Suppressor macrophage treated with lipopolysaccharide for 4 hours (primary cell): ENCODE results near the gene MLXIP.

ENCODE experiments used
- DNase-seq: peaks from one replicate; pipeline ENCODE4 v3.0.0-alpha.2; 2020

Gene MLXIP

DNA sequence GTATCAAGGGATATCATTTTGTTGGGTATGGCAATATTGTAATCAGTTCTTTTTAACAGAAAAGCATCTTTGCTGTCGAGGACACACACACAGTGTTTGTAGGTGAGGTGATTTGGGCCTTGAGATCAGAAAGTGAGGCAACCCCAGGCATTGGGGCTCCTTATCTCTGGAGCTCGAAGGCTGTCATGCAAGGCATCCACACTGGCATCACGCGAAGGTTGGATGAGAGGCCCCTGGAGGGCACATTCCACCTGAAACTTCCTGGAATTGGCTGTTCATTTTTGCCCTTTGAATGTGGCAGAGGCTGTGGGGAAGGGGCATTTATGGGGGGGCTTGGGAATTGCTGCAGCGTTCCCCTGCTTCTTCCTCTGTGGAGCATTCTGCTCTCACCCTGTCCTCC lies 49.9 kb downstream of the MLXIP start:
- DNase-seq: no peak

DNA sequence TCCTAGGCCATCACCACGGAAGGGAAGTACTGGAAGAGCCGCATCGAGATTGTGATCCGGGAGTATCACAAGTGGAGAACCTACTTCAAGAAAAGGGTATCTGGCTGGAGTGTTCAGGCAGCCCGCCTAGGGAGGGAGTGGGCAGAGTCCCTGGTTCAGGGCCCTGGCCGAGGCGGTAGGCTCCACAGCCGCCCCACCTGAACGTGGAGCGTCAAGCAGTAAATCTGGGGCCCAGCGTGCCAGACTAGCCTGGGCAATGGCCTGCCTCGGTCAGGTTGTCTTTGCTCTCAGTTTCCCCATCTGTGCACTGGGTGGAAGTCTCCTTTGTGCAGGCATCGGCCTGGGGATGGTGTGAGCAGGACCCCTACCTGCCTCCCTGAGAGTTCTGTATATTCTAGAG lies 50.6 kb downstream of the MLXIP start:
- no peak for DNase-seq

DNA sequence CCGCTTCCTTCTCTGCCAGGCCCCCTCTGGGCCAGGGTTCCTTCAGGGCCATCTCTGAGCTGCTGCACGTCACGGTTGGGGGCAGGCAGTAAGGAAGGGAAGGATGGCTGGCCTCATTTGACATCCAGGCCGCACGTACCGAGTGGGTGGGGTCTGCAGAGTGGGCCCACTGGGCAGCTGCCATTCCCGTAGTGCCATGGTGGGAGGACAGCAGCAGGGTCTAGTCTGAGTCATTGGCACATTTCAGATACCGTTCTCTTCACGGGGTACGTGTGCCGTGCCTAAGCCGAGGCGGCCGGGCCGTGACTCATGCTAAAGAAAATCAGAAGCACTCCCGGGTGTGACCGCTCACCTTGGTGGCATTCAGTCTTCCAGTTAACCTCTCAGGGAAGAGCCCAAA lies 51.6 kb downstream of the MLXIP start:
- DNase-seq: no peak

DNA sequence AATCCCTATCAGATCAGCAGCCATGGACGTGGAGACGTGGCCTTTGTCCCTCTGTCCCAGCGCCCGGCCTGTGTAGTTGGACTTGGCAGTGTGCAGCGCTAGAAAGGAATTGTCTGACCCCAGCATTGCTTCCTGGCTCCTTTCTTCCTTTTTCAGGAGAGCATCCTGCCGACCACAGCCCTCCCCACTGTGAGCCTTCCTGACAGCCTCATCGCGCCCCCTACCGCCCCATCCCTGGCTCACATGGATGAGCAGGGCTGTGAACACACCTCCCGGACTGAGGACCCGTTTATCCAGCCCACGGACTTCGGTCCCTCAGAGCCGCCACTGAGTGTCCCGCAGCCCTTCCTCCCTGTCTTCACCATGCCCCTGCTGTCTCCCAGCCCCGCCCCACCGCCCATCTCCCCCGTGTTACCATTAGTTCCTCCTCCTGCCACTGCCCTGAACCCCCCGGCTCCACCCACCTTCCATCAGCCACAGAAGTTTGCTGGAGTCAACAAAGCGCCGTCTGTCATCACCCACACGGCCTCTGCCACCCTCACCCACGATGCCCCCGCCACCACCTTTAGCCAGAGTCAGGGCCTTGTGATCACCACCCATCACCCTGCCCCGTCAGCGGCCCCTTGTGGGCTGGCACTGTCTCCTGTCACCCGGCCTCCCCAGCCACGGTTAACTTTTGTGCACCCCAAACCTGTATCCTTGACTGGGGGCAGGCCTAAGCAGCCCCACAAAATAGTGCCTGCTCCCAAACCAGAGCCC lies 54.8 kb downstream of the MLXIP start:
- DNase-seq: no peak

DNA sequence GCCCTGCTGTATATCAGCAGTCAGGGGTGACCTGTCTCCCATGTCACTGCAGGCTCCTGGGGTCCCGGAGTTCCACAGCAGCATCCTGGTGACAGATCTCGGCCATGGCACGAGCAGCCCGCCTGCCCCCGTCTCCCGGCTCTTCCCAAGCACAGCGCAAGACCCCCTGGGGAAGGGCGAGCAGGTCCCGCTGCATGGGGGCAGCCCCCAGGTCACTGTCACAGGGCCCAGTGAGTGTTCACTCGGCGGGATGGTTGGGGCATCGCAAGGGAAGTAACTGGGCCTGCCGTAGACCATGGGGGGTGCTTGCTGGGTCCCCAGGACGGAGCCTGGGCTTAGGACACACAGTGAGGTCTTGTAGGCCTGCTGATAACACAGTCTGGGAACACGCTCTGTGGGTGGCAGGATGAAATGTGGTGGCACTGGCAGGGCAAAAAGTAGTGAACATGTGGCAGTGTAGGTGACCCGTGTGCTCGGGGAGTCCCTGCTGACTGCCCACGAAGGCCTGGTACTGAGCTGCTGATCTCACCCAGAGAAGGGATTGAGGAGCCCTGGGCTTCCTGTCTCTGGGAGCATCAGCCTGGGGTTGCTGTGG lies 57.0 kb downstream of the MLXIP start:
- DNase-seq: no peak

DNA sequence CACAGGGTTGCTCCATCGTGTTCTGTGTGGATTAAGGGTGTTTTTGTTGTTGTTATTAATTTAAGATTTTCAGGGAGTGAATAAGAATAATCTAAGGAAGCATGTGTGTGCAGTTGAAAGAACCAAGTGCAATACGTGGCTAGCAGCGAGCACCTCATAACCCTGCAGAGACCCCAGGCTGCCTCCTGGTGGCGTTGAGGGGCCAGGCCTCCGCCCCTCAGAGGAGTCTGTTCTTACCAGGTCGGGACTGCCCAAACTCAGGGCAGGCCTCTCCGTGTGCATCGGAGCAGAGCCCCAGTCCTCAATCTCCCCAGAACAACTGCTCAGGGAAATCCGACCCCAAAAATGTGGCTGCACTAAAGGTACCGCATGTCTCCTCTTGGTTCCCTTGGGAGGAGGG lies 58.7 kb downstream of the MLXIP start:
- DNase-seq: no peak

DNA sequence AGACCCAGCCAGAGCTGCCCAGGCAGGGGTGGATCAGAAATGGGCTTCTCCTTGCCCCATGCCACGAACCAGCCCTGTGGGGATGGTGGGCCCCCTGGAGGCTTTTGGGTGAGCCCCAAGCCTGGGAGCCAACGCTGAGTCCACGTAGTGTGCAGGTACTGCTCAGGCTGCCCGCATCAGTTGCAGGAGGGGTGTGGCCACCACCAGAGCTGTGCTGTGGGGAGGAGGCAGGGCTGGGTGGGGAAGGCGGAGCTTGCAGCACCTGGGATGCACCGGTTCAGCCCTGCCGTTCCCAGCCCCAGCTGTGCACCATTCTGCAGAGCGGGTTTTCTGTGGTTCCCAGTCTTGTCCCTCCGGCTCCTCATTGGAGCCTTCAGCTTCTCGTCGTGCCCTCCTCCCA lies 59.1 kb downstream of the MLXIP start:
- no peak for DNase-seq

DNA sequence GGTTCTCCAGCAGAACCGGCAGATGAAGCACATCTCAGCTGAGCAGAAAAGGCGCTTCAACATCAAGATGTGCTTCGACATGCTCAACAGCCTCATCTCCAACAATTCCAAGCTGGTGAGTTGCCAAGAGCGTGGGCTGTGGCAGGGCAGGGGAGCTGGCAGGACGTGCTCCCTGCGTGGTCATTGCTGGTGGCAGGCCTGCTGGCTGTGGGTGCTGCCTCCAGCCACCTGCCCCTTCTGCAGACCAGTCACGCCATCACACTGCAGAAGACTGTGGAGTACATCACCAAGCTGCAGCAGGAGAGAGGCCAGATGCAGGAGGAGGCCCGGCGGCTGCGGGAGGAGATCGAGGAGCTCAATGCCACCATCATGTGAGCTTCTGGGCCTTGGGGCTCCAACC lies 59.6 kb downstream of the MLXIP start:
- no peak for DNase-seq

DNA sequence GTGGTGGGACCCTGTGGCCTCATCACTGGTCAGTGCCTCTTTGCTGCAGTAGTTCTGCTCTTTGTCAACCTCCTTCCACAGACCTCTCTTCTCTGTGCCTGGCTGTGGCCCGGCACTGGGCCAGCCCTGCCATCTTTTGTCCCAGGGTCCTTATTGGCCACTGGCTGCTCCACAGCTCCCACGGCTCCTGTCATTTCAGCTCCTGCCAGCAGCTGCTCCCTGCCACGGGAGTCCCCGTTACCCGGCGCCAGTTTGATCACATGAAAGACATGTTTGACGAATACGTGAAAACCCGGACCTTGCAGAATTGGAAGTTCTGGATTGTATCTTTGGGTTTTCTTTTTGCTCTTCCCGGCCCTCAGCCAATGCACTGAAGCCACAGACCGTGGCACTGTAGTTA lies 60.1 kb downstream of the MLXIP start:
- DNase-seq: no peak

DNA sequence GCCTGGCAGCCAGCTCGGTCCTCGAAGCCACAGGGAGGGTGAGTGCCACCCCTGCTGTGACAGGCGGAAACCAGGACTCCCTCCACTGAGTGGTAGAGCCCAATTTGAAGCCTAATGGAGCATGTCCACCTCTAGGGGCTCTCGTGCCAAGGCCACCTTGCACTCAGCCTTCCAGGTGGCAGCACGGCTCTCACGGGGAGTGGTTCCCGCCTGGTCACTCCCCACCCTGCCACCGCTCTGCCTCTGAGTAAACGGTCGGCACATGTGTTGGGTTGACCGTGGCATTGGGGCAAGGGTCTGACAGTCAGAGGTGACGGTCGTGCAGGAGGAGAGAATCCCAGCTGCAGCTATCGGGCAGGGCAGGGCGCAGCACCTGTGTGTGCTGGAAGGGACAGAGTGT lies 60.7 kb downstream of the MLXIP start:
- no peak for DNase-seq

DNA sequence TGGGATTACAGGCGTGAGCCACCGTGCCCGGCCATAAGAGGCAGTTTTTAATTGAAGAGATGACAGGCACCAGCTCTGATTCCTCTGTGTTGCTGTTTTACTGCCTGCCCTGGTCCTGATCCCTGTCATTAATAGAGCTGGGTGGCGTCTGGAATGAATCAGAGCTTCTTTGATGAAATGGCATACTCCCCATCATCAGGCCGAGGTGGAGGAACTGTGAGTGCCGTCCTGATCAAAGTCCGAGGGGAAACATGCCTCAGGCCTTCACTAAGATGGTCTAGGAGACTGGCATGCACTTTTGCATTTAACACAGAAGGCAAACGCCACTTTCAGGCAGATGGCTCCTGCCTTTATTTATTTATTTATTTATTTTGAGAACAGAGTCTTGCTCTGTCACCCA lies 61.4 kb downstream of the MLXIP start:
- no peak for DNase-seq

DNA sequence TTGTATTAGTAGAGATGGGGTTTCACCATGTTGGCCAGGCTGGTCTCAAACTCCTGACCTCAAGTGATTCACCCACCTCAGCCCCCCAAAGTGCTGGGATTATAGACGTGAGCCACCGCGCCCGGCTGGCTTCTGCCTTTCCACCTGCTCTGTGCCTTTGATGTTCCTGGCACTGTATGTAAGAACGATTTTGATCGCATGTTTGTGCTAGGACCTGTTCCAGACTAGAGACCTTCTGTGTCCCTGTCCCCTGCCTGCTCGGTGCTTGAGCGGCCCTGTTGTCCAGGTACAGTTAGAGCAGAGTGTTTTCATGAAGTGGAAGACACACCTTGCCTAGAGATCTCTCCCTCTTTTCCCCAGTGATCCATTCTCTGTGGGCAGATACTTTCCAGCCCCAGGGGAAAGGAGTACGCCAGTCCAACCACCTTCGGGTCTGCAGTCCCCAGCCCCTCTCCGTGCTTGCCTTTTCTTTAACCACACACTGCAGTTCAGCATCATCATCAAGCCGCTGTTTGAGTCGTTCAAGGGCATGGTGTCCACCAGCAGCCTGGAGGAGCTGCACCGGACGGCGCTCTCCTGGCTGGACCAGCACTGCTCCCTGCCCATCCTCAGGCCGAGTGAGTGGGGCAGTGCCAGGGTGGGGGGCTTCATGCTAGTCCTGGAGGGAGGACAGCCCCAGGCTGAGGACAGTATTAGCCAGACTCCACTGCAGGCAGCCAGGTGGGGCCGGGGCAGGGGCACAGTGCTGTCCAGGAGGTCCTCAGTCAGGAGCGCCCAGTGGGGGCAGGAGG lies 62.1 kb downstream of the MLXIP start:
- DNase-seq: no peak

DNA sequence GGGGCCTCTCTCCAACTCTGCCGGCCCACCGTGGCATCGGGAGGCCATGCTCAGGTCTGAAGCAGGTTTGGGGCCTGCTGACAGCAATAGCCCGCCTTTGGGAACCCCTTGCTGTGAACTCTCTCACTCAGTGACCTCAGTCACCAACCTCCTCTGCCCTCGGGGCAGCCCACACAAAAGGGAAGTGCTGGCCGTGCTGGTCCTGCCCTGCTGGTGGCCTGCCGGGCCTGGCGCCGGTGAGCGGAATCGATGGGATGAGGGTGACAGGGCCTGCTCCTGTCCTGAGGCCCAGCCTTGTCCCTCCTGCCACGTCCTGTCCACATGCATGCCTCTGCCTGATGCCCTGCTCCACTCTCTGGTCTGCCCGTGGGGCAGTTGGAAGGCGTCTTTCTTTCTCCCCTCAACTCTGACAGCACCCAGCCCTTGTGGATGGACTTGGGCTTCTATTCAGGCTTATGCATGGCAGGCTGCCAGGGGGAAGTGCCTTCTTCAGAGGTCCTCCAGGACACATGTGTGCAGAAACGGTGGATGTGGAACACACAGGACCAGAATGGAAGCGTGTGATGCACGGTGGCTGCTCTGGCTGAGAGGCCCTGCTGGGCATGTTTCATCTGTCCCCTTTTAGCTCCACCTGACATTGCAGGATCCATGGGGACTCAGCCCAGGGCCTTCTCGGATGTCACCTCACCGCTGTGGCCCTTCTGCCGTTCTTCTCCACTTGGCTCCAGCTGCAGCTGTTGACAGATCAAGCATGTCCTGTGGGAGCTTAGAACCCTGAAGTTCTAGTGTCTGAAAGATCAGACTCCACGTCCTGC lies 63.6 kb downstream of the MLXIP start:
- no peak for DNase-seq

DNA sequence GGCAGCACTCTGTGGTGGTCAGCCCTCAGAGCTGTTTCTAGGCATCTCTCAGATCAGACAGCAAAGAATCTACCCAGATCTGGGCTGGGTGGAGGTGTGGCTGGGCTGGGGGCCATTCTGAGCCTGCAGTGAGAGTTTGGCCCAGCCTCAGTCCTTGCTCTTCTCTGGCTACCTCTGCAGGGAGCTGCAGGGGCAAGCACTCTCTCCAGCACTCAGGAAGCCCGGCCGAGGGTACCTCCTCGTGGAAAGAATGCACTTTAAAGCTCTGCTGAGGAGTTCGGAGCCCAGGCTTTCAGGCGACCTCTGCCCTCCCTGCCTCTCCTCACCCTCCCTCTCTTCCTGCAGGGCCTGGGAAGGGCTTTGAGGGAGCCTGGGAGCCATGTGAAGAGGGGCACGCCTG lies 64.3 kb downstream of the MLXIP start:
- DNase-seq: no peak

DNA sequence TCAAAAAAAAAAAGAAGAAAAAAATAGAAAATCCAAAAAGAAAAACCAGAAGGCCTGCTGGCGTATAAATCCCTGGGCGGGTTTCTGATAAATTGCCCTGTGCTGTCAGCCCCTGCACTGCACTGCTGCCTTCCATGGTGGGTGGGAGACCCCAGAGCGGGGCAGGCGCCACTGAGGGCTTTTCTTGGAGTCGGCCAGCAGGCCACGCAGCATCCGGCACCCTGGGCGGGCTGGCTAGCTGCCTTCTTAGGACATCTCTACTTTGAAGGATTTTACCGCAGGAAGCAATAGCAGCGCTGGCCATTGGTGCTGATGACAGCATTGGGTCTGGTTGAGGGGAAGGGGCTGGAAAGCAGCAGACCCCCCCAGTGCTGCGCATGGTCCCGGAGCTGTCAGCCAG lies 66.3 kb downstream of the MLXIP start:
- DNase-seq: no peak

DNA sequence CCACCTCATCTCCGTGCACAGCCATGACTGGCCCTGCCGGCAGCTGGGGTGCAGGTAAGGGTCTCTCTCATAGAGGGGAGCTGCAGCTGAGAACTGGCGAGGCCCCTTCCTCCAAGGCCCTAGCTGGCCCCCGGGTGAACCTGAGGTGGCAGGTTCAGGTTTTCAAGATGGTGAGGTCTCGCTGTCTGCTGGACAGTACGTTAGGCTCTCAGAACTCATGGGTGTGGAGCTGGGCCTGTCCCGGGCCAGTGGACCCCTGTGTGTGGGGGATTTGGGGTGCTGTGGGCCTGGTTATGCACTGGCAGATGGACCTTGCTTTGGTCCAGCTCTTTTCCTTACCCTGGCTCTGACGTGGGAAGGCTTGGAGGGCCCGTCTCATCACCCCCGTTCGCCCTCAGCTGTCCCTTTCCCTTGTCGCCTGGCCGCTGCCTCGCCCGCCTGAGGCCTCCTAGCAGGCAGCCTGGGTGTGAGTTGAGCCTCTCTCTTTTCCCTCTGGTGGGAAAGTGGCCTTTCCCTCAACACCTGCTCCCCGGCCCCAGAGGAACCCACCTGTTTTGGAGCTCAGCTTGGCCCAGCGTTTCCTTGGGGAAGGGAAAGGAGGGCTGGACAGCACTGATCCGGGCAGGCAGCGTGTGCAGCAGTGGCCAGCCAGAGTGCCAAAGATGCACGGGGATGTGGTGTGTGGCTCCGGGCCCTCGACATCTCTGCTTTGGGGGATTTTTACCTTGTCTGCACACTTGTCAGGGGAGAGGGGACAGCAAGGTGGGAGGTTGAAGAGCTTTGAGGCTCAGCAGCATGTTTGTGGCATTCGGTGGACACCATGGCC lies 67.2 kb downstream of the MLXIP start:
- no peak for DNase-seq

DNA sequence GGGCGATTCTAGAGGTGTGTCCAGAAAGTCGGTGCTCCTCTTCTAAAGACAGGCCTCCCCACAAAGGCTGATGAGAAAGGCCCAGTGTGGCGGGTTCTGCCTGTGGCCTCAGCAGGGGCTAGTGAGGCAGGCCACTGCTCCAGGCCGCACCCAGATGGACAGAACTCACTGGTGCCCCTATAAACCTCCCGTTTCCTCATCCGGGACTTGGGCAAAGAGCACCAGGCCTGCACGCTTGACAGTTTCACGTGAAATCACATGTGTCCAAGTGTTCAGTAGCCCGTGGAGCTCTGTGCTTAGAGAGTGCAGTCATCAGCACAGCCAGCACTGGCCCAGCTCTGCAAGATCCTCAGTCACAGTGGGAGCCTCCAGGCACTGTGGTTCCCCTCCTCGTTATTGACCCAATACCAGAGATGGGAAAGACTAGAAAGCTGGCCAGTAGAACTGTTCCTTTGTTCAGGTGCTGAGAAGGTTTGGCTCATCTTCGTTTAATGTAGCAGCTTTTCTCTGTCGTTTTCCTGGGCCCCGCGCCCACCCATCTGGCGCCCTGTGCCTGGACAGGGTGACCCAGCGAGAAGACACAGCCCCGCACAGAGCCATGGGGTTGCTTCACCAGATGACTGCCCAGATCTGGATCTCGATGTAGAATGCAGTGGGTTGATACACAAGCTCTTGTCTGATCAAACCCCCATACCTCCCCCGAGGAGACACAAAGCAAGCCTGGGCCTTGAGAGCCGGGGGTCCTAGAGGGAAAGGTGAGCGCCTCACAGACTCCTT lies 69.1 kb downstream of the MLXIP start:
- DNase-seq: no peak

DNA sequence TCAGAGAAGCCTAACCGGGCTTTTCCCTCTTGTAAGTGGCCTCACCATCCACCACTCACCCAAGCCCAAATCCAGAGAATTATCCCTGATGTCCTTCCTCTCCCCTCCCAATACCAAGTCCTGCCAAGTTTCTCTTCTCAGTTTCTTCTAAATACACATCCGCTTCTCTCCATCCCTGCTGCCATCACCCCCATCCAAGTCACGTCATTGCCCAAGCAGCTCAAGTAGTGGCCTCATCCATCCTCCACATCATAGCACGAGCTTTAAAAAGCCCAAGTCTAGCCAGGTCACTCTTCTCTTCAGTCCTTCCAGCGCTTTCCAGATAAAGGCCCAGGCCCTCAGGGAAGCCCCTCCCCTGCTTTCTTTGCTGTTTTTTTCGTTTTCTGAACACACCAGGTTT lies 70.1 kb downstream of the MLXIP start:
- no peak for DNase-seq

DNA sequence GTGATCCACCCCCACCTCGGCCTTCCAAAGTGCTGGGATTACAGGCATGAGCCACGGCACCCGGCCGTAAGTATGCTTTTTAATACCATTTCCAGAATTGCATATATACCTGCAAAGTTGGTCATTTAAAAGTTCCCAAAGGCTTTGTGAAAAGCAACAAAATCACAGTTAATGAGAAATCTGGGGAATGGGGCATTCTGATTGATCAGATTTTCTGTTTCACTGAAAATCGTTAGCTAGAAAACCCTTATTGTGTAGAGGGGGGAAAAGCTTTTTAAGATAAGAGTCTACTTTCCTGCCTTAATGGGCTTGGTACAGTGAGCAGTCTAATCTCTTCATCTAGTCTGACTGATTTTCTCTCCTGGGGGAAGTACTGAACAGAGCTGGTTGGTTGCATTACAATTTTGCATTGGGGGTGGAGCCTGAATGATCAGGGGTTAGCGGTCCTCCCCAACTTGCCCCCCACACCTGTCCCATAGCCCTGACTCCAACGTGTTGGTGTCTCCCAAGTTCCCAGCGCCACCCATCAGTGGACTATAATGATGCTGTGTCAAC lies 71.6 kb downstream of the MLXIP start:
- no peak for DNase-seq

DNA sequence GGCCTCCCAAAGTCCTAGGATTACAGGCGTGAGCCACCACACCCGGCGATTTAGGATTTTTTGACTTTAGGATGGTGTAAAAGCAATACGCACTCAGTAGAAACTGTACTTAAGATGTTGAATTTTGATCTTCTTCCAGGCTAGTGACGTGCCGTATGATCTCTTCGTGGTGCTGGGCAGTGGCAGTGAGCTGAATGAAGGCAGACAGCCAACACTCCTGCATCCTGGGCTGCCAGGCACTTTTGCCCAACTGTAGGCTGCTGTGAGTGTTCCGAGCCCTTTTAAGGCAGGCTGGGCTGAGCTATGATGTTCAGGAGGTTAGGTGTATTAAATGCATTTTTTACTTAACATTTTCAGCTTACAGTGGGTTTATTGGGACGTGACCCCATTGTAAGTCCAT lies 74.2 kb downstream of the MLXIP start:
- no peak for DNase-seq

DNA sequence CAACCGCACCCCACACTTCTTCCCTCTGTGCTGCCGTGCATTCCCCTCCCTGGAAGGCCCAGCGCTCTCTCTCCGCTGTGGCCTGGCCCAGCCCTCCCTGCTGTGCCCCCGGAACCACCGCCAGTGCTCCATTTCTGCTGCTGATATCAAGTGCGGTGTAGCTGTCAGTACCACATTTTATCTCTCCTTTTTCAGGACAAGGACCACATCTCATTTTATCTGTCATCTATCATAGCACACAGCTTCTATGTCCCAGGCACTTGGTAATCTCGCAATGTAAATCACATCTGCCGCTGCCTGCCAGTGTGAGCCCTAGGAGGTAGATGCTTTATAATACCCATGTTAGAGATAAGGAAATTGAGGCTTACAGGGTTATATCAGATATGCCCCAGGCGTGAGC lies 77.1 kb downstream of the MLXIP start:
- DNase-seq: no peak
